PC-3 (cell line): Measurements from ENCODE around the gene CCSER1. TPM values are rescaled to one million over a fixed set of nuclear protein-coding genes. Genes with fewer than 3 reads are reported as not detected.

Source experiments
- ATAC-seq: fragments of 200-7000 bp; cut with Tn5 transposase; 2 replicates; pipeline ENCODE4 v1.9.1; 2020; ENCODE audit warnings: mild to moderate bottlenecking, moderate library complexity
- BruUV-seq: library from RNA; stranded (reverse); fragments of 400-500 nt; replicated peaks from 2 replicates; lab custom pipeline; 2021; lab: Mats Ljungman, UMichigan
- CTCF ChIA-PET: fragments of 300-600 bp; sonication (Branson Sonifier 250); formaldehyde crosslinking; loops from one replicate; lab custom pipeline; 2022; ENCODE audit warnings: antibody characterized with exemption; lab: Charles Lee
- POLR2A ChIA-PET: fragments of 300-600 bp; sonication (Branson Sonifier 250); formaldehyde crosslinking; loops from one replicate; lab custom pipeline; 2022; ENCODE audit warnings: antibody characterized with exemption; ENCODE audit not compliant: unreplicated experiment; lab: Charles Lee
- DNase-seq: peaks from one replicate; pipeline ENCODE4 v3.0.0-alpha.2; 2015
- H2AFZ ChIP-seq: fragments of 300-600 bp; sonication (generic); 2 replicates; pipeline ENCODE4 v1.6.0; 2016; ENCODE audit warnings: antibody characterized with exemption, low read length
- H3F3A ChIP-seq: fragments of 300-600 bp; sonication (generic); one replicate; pipeline ENCODE4 v1.6.0; 2017; ENCODE audit warnings: antibody characterized with exemption, low read length, control low read depth, mild to moderate bottlenecking; ENCODE audit not compliant: unreplicated experiment
- H3K27ac ChIP-seq: fragments of 300-600 bp; sonication (generic); 2 replicates; pipeline ENCODE4 v1.5.1; 2016; ENCODE audit warnings: mild to moderate bottlenecking, low read length
- H3K27me3 ChIP-seq: fragments of 300-600 bp; sonication (generic); 2 replicates; pipeline ENCODE4 v1.6.1; 2016; ENCODE audit warnings: low read length, mixed read lengths
- H3K36me3 ChIP-seq: fragments of 300-600 bp; sonication (generic); 2 replicates; pipeline ENCODE4 v1.6.1; 2016; ENCODE audit warnings: low read depth, mixed run types, low read length, mixed read lengths
- H3K4me1 ChIP-seq: fragments of 300-600 bp; sonication (generic); 2 replicates; pipeline ENCODE4 v1.5.1; 2016; ENCODE audit warnings: low read length; ENCODE audit not compliant: insufficient read depth
- H3K4me2 ChIP-seq: fragments of 300-600 bp; sonication (generic); 2 replicates; pipeline ENCODE4 v1.6.0; 2016; ENCODE audit warnings: low read length
- H3K4me3 ChIP-seq: fragments of 300-600 bp; sonication (generic); 2 replicates; pipeline ENCODE4 v1.5.1; 2016; ENCODE audit warnings: mild to moderate bottlenecking, low read length, mixed read lengths
- H3K79me2 ChIP-seq: fragments of 300-600 bp; sonication (generic); 2 replicates; pipeline ENCODE4 v1.6.1; 2017; ENCODE audit warnings: low read length, mixed read lengths
- H3K9ac ChIP-seq: fragments of 300-600 bp; sonication (generic); 2 replicates; pipeline ENCODE4 v1.6.0; 2016; ENCODE audit warnings: mild to moderate bottlenecking, low read length
- H3K9me2 ChIP-seq: fragments of 300-600 bp; sonication (generic); replicated peaks from 2 replicates; pipeline ENCODE4 v1.6.1; 2016; ENCODE audit warnings: mixed run types, low read length, mixed read lengths
- H3K9me3 ChIP-seq: fragments of 300-600 bp; sonication (generic); 2 replicates; pipeline ENCODE4 v1.6.1; 2016; ENCODE audit warnings: low read length, mixed read lengths
- H4K20me1 ChIP-seq: fragments of 300-600 bp; sonication (generic); 2 replicates; pipeline ENCODE4 v1.6.1; 2016; ENCODE audit warnings: low read length, mixed read lengths
- EZH2 ChIP-seq: fragments of 300-600 bp; sonication (generic); IDR thresholded peaks from one replicate; pipeline ENCODE4 v1.6.1; 2017; ENCODE audit warnings: antibody characterized with exemption, mild to moderate bottlenecking, low read length; ENCODE audit not compliant: unreplicated experiment
- EZH2phosphoT487 ChIP-seq: fragments of 300-600 bp; sonication (generic); IDR thresholded peaks from 2 replicates; pipeline ENCODE4 v1.6.1; 2018; ENCODE audit warnings: mild to moderate bottlenecking, antibody characterized with exemption, low read length, borderline replicate concordance
- intact Hi-C: fragments of 100-400 bp; cut with micrococcal nuclease; formaldehyde crosslinking; loops from 2 replicates; pipeline ENCODE4 v1.9.0; 2023
- total RNA-seq: library from RNA; depleted of rRNA; stranded (reverse); fragments of >200 nt; gene quantifications from 2 replicates; pipeline ENCODE4 v1.2.3, GENCODE V29; 2014
- TF ChIP-seq, protein P1 (sequence below): fragments of 300-600 bp; sonication (generic); conservative IDR thresholded peaks from 2 replicates; pipeline ENCODE4 v1.5.1; 2017; ENCODE audit warnings: antibody characterized with exemption, low read depth, mild to moderate bottlenecking, low read length

Gene CCSER1
- total RNA-seq, 1 experiment from 2014 or later, result 6.0 TPM

- Histone ChIP-seq H3K27ac (no peak overlapping the region), H3K4me3 (no peak overlapping the region), H3F3A (no peaks in the 10 kb centered on the region), H4K20me1 (no peaks in the 10 kb centered on the region), H3K36me3 (no peaks in the 10 kb centered on the region), H3K9ac (no peak overlapping the region), H3K4me1 (peaks cover 33% of the 10 kb centered on the region), H3K9me2 (no peaks in the 10 kb centered on the region), H3K9me3 (no peaks in the 10 kb centered on the region), H3K4me2 (no peak overlapping the region), H3K27me3 (no peaks in the 10 kb centered on the region), H2AFZ (no peak overlapping the region), H3K79me2 (no peaks in the 10 kb centered on the region)
- intact Hi-C loops, result no loop called here
- ATAC-seq (no peak), DNase-seq (no peak)
- BruUV-seq, result no TSS peak
- ChIA-PET POLR2A (no interaction called here), CTCF (no interaction called here)
- TF ChIP-seq, protein P1, sequence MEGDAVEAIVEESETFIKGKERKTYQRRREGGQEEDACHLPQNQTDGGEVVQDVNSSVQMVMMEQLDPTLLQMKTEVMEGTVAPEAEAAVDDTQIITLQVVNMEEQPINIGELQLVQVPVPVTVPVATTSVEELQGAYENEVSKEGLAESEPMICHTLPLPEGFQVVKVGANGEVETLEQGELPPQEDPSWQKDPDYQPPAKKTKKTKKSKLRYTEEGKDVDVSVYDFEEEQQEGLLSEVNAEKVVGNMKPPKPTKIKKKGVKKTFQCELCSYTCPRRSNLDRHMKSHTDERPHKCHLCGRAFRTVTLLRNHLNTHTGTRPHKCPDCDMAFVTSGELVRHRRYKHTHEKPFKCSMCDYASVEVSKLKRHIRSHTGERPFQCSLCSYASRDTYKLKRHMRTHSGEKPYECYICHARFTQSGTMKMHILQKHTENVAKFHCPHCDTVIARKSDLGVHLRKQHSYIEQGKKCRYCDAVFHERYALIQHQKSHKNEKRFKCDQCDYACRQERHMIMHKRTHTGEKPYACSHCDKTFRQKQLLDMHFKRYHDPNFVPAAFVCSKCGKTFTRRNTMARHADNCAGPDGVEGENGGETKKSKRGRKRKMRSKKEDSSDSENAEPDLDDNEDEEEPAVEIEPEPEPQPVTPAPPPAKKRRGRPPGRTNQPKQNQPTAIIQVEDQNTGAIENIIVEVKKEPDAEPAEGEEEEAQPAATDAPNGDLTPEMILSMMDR, result no peak
- TF ChIP-seq EZH2, result no peak
- no peak for TF ChIP-seq EZH2phosphoT487
These were observed 311.3 kb downstream of the CCSER1 start for GRCh38 chr4:90438522-90438921.

DNA sequence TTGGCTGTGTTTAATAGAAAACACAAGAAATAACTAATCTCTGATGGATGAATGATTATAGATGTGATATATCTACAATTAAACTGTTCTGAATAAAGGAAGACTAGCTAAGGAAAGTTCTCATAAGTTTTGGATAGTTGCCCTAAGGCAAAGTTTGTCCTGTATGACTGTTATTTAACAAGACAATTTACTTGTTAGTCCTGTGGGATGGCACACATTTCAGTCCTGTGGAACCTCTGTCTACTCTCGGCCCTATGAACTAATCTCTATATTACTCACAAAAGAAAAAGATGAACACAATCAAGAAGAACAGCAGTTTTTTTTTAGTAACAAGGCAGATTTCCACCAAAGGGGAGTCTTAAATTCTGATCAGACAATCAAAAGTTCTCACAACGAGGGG, 314.6 kb downstream of the CCSER1 start:
- intact Hi-C loops, result loop anchor here (1.0 to 2.0 kb wide), 2 partner anchors 55 to 105 kb away; no protein-coding TSS in a partner anchor
- Histone ChIP-seq H3K4me2 (peak overlapping the region; percentile 76), H3K9ac (peak overlapping the region; percentile 63), H2AFZ (no peak overlapping the region), H3K79me2 (no peaks in the 10 kb centered on the region), H3K9me2 (no peaks in the 10 kb centered on the region), H4K20me1 (no peaks in the 10 kb centered on the region), H3F3A (no peaks in the 10 kb centered on the region), H3K4me1 (peaks cover 61% of the 10 kb centered on the region), H3K4me3 (no peak overlapping the region), H3K27ac (peak overlapping the region; percentile 93), H3K27me3 (no peaks in the 10 kb centered on the region), H3K36me3 (no peaks in the 10 kb centered on the region), H3K9me3 (no peaks in the 10 kb centered on the region)
- ATAC-seq (peak; percentile 53), DNase-seq (peak; percentile 75)
- ChIA-PET CTCF (no interaction called here), POLR2A (no interaction called here)
- TF ChIP-seq EZH2, result no peak
- TF ChIP-seq, protein P1, result no peak
- TF ChIP-seq EZH2phosphoT487, result no peak
- no TSS peak for BruUV-seq

DNA sequence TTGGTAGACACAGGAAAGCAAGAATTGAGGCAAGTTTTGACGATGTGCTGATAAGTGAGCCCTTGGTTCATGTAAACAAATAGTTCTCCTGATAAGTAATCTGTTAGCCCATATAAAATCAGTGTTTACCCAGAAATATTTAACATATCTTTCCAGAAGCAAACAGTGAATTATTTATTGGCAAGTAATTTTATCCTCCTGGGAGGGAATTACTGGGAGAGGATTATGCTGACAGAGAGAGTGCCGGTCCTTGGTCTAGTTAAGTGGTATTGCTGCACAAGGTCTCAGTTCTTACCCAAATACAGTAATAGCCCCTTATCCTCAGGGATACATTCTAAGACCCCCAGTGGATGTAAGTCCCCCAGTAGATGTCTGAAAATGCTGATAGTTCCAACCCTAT, 315.4 kb downstream of the CCSER1 start:
- H3K9me2 ChIP-seq, result no peaks in the 10 kb centered on the region
- DNase-seq (peak; percentile 49), ATAC-seq (peak; percentile 51)
- no peaks in the 10 kb centered on the region for H4K20me1 ChIP-seq
- POLR2A ChIA-PET, result no interaction called here
- peak overlapping the region; percentile 93 for H3K27ac ChIP-seq
- H3K27me3 ChIP-seq, result no peaks in the 10 kb centered on the region
- no peaks in the 10 kb centered on the region for H3K9me3 ChIP-seq
- peak overlapping the region; percentile 76 for H3K4me2 ChIP-seq
- H3K36me3 ChIP-seq, result no peaks in the 10 kb centered on the region
- H3F3A ChIP-seq, result no peaks in the 10 kb centered on the region
- TF ChIP-seq EZH2 (no peak), EZH2phosphoT487 (no peak)
- TF ChIP-seq, protein P1, result no peak
- H3K9ac ChIP-seq, result peak overlapping the region; percentile 63
- intact Hi-C loops, result loop anchor here (1.0 to 2.0 kb wide), 2 partner anchors 54 to 104 kb away; no protein-coding TSS in a partner anchor
- no TSS peak for BruUV-seq
- CTCF ChIA-PET, result no interaction called here
- no peaks in the 10 kb centered on the region for H3K79me2 ChIP-seq
- H3K4me1 ChIP-seq, result peaks cover 61% of the 10 kb centered on the region
- peak overlapping the region; percentile 31; the same call in 1 of the 2 replicates for H3K4me3 ChIP-seq
- H2AFZ ChIP-seq, result no peak overlapping the region
